ENCODE measurements around the gene TRIM61.

Gene TRIM61

DNA sequence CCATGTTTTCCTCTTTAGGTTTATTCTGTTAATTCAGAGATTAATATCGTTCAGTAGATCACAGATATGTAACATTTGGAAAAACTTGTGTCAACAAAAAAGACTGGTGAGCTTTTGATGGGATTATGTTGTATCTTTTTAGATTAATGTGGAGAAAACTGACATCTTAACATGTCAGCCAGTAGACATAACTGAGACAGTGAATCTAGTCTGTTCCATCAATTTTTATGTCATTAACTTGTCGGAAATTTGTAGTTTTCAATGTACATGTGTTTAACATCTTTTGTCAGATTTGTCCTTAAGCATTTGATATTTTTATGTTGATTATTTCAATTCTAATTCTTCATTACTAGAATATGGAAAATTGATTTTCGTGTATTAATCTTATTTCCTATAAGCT lies 58.5 kb downstream of the TRIM61 start:
- TF ChIP-seq, protein P1, sequence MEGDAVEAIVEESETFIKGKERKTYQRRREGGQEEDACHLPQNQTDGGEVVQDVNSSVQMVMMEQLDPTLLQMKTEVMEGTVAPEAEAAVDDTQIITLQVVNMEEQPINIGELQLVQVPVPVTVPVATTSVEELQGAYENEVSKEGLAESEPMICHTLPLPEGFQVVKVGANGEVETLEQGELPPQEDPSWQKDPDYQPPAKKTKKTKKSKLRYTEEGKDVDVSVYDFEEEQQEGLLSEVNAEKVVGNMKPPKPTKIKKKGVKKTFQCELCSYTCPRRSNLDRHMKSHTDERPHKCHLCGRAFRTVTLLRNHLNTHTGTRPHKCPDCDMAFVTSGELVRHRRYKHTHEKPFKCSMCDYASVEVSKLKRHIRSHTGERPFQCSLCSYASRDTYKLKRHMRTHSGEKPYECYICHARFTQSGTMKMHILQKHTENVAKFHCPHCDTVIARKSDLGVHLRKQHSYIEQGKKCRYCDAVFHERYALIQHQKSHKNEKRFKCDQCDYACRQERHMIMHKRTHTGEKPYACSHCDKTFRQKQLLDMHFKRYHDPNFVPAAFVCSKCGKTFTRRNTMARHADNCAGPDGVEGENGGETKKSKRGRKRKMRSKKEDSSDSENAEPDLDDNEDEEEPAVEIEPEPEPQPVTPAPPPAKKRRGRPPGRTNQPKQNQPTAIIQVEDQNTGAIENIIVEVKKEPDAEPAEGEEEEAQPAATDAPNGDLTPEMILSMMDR (conservative IDR thresholded peaks at IDR 0.05; ENCODE audit: low read depth, low read length), result no peak
- no peak for DNase-seq (ENCODE audit: low read depth)
- no peak overlapping the region for H3K4me3 ChIP-seq (ENCODE audit: low read length)

Data from retinal pigment epithelial cell (primary cell).